Transverse colon (tissue), 3 donors: ENCODE measurements around the gene NRXN2.

Experiments
- EP300 ChIP-seq: sonication (generic); formaldehyde crosslinking; IDR thresholded peaks from one replicate; pipeline ENCODE4 v1.6.1; 2017; ENCODE audit warnings: antibody characterized with exemption, low read depth
- POLR2A ChIP-seq: fragments of 450-650 bp; IDR thresholded peaks from one replicate; pipeline ENCODE4 v1.6.1; 2016; ENCODE audit warnings: antibody characterized with exemption, mild to moderate bottlenecking, moderate library complexity
- TF ChIP-seq, protein P1 (sequence below), 5 experiments: fragments of 200-600 bp in 3 of 5; fragments of 450-650 bp in 2 of 5; sonication (generic) in 3 of 5; IDR thresholded peaks; 1 replicate in 2 of 5; 2 replicates in 3 of 5; pipeline ENCODE4 v1.5.1; 2016 to 2017; ENCODE audit warnings: antibody characterized with exemption in 5 of 5, inconsistent platforms in 3 of 5, mild to moderate bottlenecking in 2 of 5, moderate library complexity in 1 of 5

DNA sequence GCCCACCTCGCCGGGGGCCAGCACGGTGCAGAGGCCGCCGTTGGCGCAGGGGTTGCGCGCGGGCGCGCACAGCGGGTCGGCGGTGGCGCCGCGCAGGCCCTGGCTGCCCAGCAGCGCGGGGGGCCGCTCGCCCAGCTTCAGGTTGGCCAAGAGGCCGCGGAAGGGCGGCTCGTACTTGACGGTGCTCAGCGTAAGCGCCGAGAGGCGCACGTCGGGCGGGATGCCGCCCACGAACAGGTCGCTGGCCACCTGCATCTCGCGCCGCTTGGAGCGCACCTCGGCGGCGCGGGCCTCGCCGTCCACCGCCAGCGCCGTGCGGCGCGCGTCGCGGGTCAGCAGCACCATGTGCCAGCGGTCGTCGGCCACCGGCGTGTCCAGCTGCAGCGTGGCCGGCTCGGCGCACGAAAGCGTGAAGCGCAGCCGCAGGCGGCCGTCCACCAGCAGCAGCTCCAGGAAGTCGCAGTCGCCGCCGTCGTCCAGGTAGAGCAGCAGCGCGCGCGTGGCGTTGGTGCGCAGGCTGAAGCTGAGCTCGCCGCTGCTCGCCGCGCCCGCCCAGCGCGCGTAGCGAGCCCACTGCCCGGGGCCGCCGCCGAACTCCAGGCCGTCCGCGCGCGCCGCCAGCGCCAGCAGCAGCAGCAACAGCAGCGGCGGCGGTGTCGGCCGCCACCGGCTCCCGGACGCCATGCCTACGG, 9.8 kb downstream of the NRXN2 start:
- TF ChIP-seq POLR2A (no peak), EP300 (no peak)
- TF ChIP-seq, protein P1, sequence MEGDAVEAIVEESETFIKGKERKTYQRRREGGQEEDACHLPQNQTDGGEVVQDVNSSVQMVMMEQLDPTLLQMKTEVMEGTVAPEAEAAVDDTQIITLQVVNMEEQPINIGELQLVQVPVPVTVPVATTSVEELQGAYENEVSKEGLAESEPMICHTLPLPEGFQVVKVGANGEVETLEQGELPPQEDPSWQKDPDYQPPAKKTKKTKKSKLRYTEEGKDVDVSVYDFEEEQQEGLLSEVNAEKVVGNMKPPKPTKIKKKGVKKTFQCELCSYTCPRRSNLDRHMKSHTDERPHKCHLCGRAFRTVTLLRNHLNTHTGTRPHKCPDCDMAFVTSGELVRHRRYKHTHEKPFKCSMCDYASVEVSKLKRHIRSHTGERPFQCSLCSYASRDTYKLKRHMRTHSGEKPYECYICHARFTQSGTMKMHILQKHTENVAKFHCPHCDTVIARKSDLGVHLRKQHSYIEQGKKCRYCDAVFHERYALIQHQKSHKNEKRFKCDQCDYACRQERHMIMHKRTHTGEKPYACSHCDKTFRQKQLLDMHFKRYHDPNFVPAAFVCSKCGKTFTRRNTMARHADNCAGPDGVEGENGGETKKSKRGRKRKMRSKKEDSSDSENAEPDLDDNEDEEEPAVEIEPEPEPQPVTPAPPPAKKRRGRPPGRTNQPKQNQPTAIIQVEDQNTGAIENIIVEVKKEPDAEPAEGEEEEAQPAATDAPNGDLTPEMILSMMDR (IDR thresholded peaks at IDR 0.05): no peak
